Keratinocyte (primary cell): ENCODE measurements around the gene MAP3K20.
"Not testable (repeated sequence)": the region's sequence is repeated elsewhere in the genome, so short reads cannot be mapped to it uniquely, and the experiment has no call there.

Experiments used
- EZH2 ChIP-seq: IDR thresholded peaks from one replicate; pipeline ENCODE4 v1.6.1; 2012; ENCODE audit warnings: inconsistent platforms, mild to moderate bottlenecking, low read length, moderate library complexity
- TF ChIP-seq, protein P1 (sequence below), 3 experiments: IDR thresholded peaks in 1 of 3; conservative IDR thresholded peaks in 1 of 3; optimal IDR thresholded peaks in 1 of 3; 2 replicates in 2 of 3; 3 replicates in 1 of 3; pipeline versions ENCODE3 to v1.5.1; 2011; ENCODE audit warnings: low read length in 3 of 3, mild to moderate bottlenecking in 3 of 3, moderate library complexity in 2 of 3, control low read depth in 1 of 3, inconsistent platforms in 1 of 3; ENCODE audit not compliant: insufficient read depth in 2 of 3; ENCODE audit errors: extremely low read depth in 1 of 3

DNA sequence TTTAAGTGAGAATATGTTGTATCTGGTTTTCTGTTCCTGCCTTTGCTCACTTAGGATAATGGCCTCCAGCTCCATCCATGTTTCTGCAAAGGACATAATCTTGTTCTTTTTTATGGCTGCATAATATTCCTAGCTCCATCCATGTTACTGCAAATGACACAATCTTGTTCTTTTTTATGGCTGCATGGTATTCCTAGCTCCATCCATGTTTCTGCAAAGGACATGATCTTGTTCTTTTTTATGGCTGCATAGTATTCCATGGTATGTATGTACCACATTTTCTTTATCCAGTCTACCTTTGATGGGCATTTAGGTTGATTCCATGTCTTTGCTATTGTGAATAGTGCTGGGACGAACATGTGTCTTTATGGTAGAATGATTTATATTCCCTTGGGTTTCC is 87.7 kb downstream of the MAP3K20 start:
- TF ChIP-seq, protein P1, sequence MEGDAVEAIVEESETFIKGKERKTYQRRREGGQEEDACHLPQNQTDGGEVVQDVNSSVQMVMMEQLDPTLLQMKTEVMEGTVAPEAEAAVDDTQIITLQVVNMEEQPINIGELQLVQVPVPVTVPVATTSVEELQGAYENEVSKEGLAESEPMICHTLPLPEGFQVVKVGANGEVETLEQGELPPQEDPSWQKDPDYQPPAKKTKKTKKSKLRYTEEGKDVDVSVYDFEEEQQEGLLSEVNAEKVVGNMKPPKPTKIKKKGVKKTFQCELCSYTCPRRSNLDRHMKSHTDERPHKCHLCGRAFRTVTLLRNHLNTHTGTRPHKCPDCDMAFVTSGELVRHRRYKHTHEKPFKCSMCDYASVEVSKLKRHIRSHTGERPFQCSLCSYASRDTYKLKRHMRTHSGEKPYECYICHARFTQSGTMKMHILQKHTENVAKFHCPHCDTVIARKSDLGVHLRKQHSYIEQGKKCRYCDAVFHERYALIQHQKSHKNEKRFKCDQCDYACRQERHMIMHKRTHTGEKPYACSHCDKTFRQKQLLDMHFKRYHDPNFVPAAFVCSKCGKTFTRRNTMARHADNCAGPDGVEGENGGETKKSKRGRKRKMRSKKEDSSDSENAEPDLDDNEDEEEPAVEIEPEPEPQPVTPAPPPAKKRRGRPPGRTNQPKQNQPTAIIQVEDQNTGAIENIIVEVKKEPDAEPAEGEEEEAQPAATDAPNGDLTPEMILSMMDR (optimal IDR thresholded peaks at IDR 0.05 in 1 of 3, IDR thresholded peaks at IDR 0.05 in 1 of 3, conservative IDR thresholded peaks at IDR 0.05 in 1 of 3; ENCODE audit: extremely low read depth in 1 of 3, insufficient read depth in 2 of 3, low read length in 3 of 3) = not testable (repeated sequence)
- TF ChIP-seq EZH2 = not testable (repeated sequence)
